Thoracic aorta (tissue), 2 donors: ENCODE results near the gene DGCR2. TPM values are rescaled to one million over a fixed set of nuclear protein-coding genes. Genes with fewer than 3 reads are reported as not detected.

ENCODE experiments used
- ATAC-seq: fragments of 150-250 bp; one replicate; pipeline ENCODE4 v1.8.0; 2017; ENCODE audit warnings: low read depth; ENCODE audit not compliant: insufficient number of reproducible peaks, low FRiP score
- DNase-seq: peaks from one replicate; pipeline ENCODE4 v3.0.0-alpha.2; 2020; ENCODE audit warnings: low spot score
- H3K27ac ChIP-seq, 2 donors: fragments of 200-600 bp; sonication (generic); 1 replicate in 1 of 2; 2 replicates in 1 of 2; pipeline ENCODE4 v1.5.1; 2016; ENCODE audit warnings: mild to moderate bottlenecking in 2 of 2, moderate library complexity in 2 of 2
- H3K27me3 ChIP-seq: fragments of 200-600 bp; sonication (generic); replicated peaks from 2 replicates; pipeline ENCODE4 v1.6.0; 2016; ENCODE audit warnings: mild to moderate bottlenecking; ENCODE audit not compliant: insufficient read depth
- H3K36me3 ChIP-seq: fragments of 200-600 bp; sonication (generic); one replicate; pipeline ENCODE4 v1.5.1; 2016
- H3K4me1 ChIP-seq, 2 donors: fragments of 200-600 bp; sonication (generic); 1 replicate in 1 of 2; 2 replicates in 1 of 2; pipeline versions ENCODE4 v1.5.1 to v1.6.0; 2016; ENCODE audit warnings: low read depth in 2 of 2, mild to moderate bottlenecking in 1 of 2; ENCODE audit not compliant: control insufficient read depth in 1 of 2
- H3K4me3 ChIP-seq: fragments of 200-600 bp; sonication (generic); 2 replicates; pipeline ENCODE4 v1.5.1; 2016; ENCODE audit warnings: mild to moderate bottlenecking
- H3K9me3 ChIP-seq: fragments of 200-600 bp; sonication (generic); 2 replicates; pipeline ENCODE4 v1.5.1; 2016
- total RNA-seq, 2 donors: library from RNA; depleted of rRNA; stranded (reverse); fragments of >200 nt; gene quantifications; one replicate each; pipeline versions ENCODE4 v1.1.0 to v1.2.3, GENCODE V29; 2016
- TF ChIP-seq, protein P1 (sequence below): fragments of 200-600 bp; sonication (generic); IDR thresholded peaks from one replicate; pipeline ENCODE4 v1.5.1; 2019; ENCODE audit warnings: antibody characterized with exemption

The DGCR2 gene
- total RNA-seq, 2 donors from 2014 or later, result 42.1 to 105 TPM

DNA sequence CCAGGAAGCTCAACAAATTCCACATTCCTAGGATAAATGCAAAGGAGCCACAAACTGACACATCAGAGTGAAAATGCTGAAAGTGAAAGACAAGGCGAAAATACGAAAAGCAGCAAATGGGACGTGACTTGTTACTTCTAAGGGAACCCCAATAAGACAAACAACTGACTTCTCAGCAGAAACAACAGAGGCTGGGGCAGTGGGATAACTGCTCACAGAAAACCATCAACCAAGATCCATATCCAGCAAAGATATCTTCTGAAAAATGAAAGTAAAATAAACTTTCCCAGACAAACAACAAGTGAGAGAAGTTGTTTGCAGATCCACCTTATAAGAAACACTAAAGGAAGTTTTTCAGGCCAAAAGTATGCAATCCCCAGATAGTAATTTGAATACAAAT is 72.1 kb downstream of the DGCR2 start:
- H3K27me3 ChIP-seq, result no peaks in the 10 kb centered on the region
- no peak for ATAC-seq
- peaks cover 38% of the 10 kb centered on the region for H3K36me3 ChIP-seq
- no peak overlapping the region for H3K4me3 ChIP-seq
- no peak for DNase-seq
- no peak overlapping the region for H3K27ac ChIP-seq
- H3K4me1 ChIP-seq, result no peaks in the 10 kb centered on the region
- TF ChIP-seq, protein P1, sequence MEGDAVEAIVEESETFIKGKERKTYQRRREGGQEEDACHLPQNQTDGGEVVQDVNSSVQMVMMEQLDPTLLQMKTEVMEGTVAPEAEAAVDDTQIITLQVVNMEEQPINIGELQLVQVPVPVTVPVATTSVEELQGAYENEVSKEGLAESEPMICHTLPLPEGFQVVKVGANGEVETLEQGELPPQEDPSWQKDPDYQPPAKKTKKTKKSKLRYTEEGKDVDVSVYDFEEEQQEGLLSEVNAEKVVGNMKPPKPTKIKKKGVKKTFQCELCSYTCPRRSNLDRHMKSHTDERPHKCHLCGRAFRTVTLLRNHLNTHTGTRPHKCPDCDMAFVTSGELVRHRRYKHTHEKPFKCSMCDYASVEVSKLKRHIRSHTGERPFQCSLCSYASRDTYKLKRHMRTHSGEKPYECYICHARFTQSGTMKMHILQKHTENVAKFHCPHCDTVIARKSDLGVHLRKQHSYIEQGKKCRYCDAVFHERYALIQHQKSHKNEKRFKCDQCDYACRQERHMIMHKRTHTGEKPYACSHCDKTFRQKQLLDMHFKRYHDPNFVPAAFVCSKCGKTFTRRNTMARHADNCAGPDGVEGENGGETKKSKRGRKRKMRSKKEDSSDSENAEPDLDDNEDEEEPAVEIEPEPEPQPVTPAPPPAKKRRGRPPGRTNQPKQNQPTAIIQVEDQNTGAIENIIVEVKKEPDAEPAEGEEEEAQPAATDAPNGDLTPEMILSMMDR, result no peak
- no peaks in the 10 kb centered on the region for H3K9me3 ChIP-seq

DNA sequence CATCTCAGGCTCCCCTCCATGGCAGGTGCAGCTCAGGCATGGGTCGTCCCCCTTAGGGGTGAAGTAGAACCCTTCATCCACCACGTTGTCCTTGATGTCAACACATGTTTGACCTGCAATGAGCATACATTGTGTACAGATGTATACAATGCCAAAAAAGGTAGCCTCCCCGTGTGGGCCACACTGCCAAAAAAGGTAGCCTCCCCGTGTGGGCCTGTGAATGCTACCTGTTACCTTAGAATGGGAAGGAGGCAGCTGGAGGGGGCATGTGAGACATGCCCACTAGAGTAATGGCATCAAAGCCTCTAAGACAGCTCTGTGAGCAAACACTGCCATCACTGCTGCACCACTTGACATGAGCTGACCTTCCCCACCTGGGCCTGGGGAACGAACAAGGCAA is 73.7 kb downstream of the DGCR2 start:
- H3K27me3 ChIP-seq, result no peaks in the 10 kb centered on the region
- no peaks in the 10 kb centered on the region for H3K9me3 ChIP-seq
- no peak for DNase-seq
- peaks cover 45% of the 10 kb centered on the region for H3K36me3 ChIP-seq
- TF ChIP-seq, protein P1, result no peak
- H3K4me1 ChIP-seq, result no peaks in the 10 kb centered on the region
- H3K27ac ChIP-seq, result no peak overlapping the region
- no peak for ATAC-seq
- no peak overlapping the region for H3K4me3 ChIP-seq

DNA sequence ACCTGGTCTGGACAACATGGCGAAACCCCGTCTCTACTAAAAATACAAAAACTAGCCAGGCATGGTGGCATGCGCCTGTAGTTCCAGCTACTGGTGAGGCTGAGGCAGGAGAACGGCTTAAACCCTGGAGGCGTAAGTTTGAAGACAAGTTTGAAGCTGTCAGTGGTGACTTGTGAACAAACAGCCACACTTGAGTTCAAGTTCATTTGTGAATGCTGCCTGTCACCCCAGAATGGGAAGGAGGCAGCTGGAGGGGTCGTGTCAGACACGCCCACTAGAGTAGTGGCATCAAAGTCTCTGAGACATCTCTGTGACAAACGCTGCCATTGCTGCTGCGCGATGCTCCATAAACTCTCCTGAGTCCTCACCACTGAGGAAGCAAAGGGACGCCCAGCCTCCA is 74.2 kb downstream of the DGCR2 start:
- Histone ChIP-seq H3K9me3 (no peaks in the 10 kb centered on the region), H3K4me3 (no peak overlapping the region), H3K27ac (no peak overlapping the region), H3K27me3 (no peaks in the 10 kb centered on the region), H3K36me3 (peaks cover 50% of the 10 kb centered on the region), H3K4me1 (no peaks in the 10 kb centered on the region)
- ATAC-seq (no peak), DNase-seq (no peak)
- TF ChIP-seq, protein P1, result no peak

DNA sequence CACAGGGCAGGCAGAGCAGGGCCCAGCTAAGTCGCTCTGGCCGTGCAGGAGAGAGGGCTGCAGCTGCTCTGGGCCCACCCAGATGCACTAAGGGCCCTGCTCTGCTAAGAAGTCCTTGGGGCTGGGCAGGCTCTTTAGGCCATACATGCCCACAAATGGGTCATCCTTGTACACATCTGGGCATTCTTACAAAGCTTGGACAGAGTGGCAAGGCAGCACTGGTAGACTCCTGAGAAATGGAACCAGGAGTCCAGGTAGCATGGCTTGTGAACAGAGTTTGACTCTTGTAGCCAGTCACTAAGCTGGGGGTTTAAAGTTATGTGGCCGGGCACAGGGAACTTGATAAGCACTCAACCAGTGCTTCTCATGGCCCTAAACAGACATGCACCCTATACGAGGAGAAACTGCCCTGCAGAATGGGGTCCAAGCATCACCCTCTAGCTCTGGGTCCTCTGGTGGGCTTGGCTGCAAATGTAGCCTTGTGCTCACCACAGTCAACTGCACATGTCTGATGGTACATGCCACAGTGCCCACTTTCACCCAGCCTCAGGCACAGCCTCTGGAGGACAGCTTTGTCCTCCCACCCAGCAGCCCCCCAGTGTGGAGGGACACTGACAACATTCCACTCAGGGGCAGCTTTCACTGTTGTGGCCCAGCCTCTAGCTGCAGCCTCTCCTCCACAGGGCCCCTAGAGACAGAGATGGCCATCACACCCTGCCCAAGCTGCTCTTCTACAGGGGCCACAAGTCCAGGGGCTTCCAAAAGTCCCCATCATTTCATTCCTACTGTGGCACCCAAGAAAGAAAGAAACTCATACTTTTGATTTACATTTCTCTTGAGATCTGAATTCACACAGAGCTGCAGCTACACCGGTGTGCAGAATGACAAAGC is 75.2 kb downstream of the DGCR2 start:
- Histone ChIP-seq H3K27ac (no peak overlapping the region), H3K4me1 (no peaks in the 10 kb centered on the region), H3K36me3 (peaks cover 53% of the 10 kb centered on the region), H3K27me3 (no peaks in the 10 kb centered on the region), H3K9me3 (no peaks in the 10 kb centered on the region), H3K4me3 (no peak overlapping the region)
- TF ChIP-seq, protein P1, result no peak
- ATAC-seq (no peak), DNase-seq (no peak)

DNA sequence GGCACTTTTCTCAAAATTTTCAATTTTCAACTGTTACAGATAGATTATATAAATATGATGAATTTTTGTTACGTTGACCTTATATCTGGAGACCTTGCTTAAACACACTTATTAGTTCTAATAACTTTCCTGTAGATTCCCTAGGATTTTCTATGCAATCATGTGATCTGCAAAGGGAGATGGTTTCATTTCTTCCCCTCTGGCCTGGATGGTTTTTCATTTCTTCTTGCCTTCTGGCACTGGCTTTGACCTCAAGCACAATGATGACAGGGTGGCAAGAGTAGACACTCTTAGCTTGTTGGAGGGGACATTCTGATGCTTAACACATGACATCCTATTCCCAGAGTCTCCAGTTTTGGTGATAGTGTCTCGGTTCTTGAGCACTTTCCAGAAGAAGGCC is 75.9 kb downstream of the DGCR2 start:
- H3K4me3 ChIP-seq, result no peak overlapping the region
- TF ChIP-seq, protein P1, result no peak
- no peaks in the 10 kb centered on the region for H3K4me1 ChIP-seq
- DNase-seq (no peak), ATAC-seq (no peak)
- no peak overlapping the region for H3K27ac ChIP-seq
- H3K36me3 ChIP-seq, result peaks cover 58% of the 10 kb centered on the region
- H3K27me3 ChIP-seq, result no peaks in the 10 kb centered on the region
- H3K9me3 ChIP-seq, result no peaks in the 10 kb centered on the region
